Measurements from ENCODE around the gene HOXA5.

Gene HOXA5

GRCh38 chr7:27155816-27156507 is 12.5 kb upstream of the HOXA5 start:
- DNase-seq = no peak
- TF ChIP-seq POLR2A (IDR thresholded peaks at IDR 0.05; ENCODE audit: low read length) (no peak), GATA1 (IDR thresholded peaks at IDR 0.05; ENCODE audit: low read depth, low read length) (no peak)

GRCh38 chr7:27154901-27155815 is 11.7 kb upstream of the HOXA5 start:
- TF ChIP-seq GATA1 (IDR thresholded peaks at IDR 0.05; ENCODE audit: low read depth, low read length) = no peak
- TF ChIP-seq POLR2A (IDR thresholded peaks at IDR 0.05; ENCODE audit: low read length) = no peak
- no peak for DNase-seq

GRCh38 chr7:27154369-27154768 is 10.9 kb upstream of the HOXA5 start:
- DNase-seq = no peak

GRCh38 chr7:27153526-27153925 is 10.0 kb upstream of the HOXA5 start:
- DNase-seq = no peak
- TF ChIP-seq POLR2A (IDR thresholded peaks at IDR 0.05; ENCODE audit: low read length) (no peak), GATA1 (IDR thresholded peaks at IDR 0.05; ENCODE audit: low read depth, low read length) (no peak)

More at GRCh38 chr7:27154369-27154768, 10.9 kb upstream of the HOXA5 start:
- TF ChIP-seq POLR2A (IDR thresholded peaks at IDR 0.05; ENCODE audit: low read length) (no peak), GATA1 (IDR thresholded peaks at IDR 0.05; ENCODE audit: low read depth, low read length) (no peak)

GRCh38 chr7:27152816-27153442 is 9.4 kb upstream of the HOXA5 start:
- TF ChIP-seq POLR2A (IDR thresholded peaks at IDR 0.05; ENCODE audit: low read length) (no peak), GATA1 (IDR thresholded peaks at IDR 0.05; ENCODE audit: low read depth, low read length) (no peak)

GRCh38 chr7:27151931-27152815 is 8.7 kb upstream of the HOXA5 start, which contains the start of gene HOXA3:
Gene HOXA3 (minus strand): TSS chr7:27152583. CDS start chr7:27110640, 41,943 bp downstream.
- DNase-seq = no peak

More at GRCh38 chr7:27152816-27153442, 9.4 kb upstream of the HOXA5 start:
- no peak for DNase-seq

GRCh38 chr7:27151341-27151930 is 8.0 kb upstream of the HOXA5 start:
- TF ChIP-seq GATA1 (IDR thresholded peaks at IDR 0.05; ENCODE audit: low read depth, low read length) = no peak
- TF ChIP-seq POLR2A (IDR thresholded peaks at IDR 0.05; ENCODE audit: low read length) = no peak
- DNase-seq = no peak

More at GRCh38 chr7:27151931-27152815, 8.7 kb upstream of the HOXA5 start, which contains the start of gene HOXA3:
- no peak for TF ChIP-seq GATA1 (IDR thresholded peaks at IDR 0.05; ENCODE audit: low read depth, low read length)
- TF ChIP-seq POLR2A (IDR thresholded peaks at IDR 0.05; ENCODE audit: low read length) = no peak

- TF ChIP-seq GATA1 (IDR thresholded peaks at IDR 0.05; ENCODE audit: low read depth, low read length) (no peak), POLR2A (IDR thresholded peaks at IDR 0.05; ENCODE audit: low read length) (no peak)
- peak; percentile 70 to 72 for DNase-seq
Observed at GRCh38 chr7:27150568-27151340, 7.3 kb upstream of the HOXA5 start.

GRCh38 chr7:27149842-27150567 is 6.5 kb upstream of the HOXA5 start:
- TF ChIP-seq POLR2A (IDR thresholded peaks at IDR 0.05; ENCODE audit: low read length) (no peak), GATA1 (IDR thresholded peaks at IDR 0.05; ENCODE audit: low read depth, low read length) (no peak)
- no peak for DNase-seq

- TF ChIP-seq GATA1 (IDR thresholded peaks at IDR 0.05; ENCODE audit: low read depth, low read length) = no peak
- no peak for TF ChIP-seq POLR2A (IDR thresholded peaks at IDR 0.05; ENCODE audit: low read length)
- DNase-seq = no peak
Observed at GRCh38 chr7:27148756-27149641, 5.5 kb upstream of the HOXA5 start.

Data from erythroblast (primary cell).